H9 (cell line): ENCODE data around the gene TSPAN8. TPM values are rescaled to one million over a fixed set of nuclear protein-coding genes. Genes with fewer than 3 reads are reported as not detected.

Experiments
- DNase-seq: peaks from one replicate; pipeline ENCODE4 v3.0.0-alpha.2; 2017
- H2AFZ ChIP-seq: one replicate; pipeline ENCODE4 v1.6.1; 2013; ENCODE audit warnings: mild to moderate bottlenecking, low read length, control low read depth, moderate library complexity
- H2AK5ac ChIP-seq: 2 replicates; pipeline ENCODE4 v1.6.1; 2013; ENCODE audit warnings: low read length, control low read depth, mixed read lengths; ENCODE audit not compliant: insufficient read length
- H2BK120ac ChIP-seq: one replicate; pipeline ENCODE4 v1.6.1; 2013; ENCODE audit warnings: low read depth, mild to moderate bottlenecking, low read length, control low read depth, inconsistent platforms; ENCODE audit not compliant: poor library complexity, severe bottlenecking
- H2BK12ac ChIP-seq: 2 replicates; pipeline ENCODE4 v1.6.1; 2013; ENCODE audit warnings: low read length, control low read depth, mixed read lengths, low read depth; ENCODE audit not compliant: insufficient read length
- H2BK15ac ChIP-seq: 2 replicates; pipeline ENCODE4 v1.6.1; 2013; ENCODE audit warnings: low read depth, low read length, control low read depth
- H2BK20ac ChIP-seq: one replicate; pipeline ENCODE4 v1.6.1; 2013; ENCODE audit warnings: low read depth, mild to moderate bottlenecking, low read length, control low read depth, inconsistent platforms; ENCODE audit not compliant: poor library complexity, severe bottlenecking
- H2BK5ac ChIP-seq: 2 replicates; pipeline ENCODE4 v1.6.1; 2013; ENCODE audit warnings: low read length, control low read depth, mixed read lengths; ENCODE audit not compliant: insufficient read length
- H3K14ac ChIP-seq: 2 replicates; pipeline ENCODE4 v1.6.1; 2013; ENCODE audit warnings: low read length, control low read depth; ENCODE audit not compliant: insufficient read depth
- H3K18ac ChIP-seq: 2 replicates; pipeline ENCODE4 v1.6.1; 2013; ENCODE audit warnings: low read depth, mild to moderate bottlenecking, mixed read lengths, low read length, control low read depth; ENCODE audit not compliant: insufficient read length
- H3K23ac ChIP-seq: 2 replicates; pipeline ENCODE4 v1.6.1; 2013; ENCODE audit warnings: low read length, control low read depth, mixed read lengths, low read depth; ENCODE audit not compliant: insufficient read length
- H3K23me2 ChIP-seq: 2 replicates; pipeline ENCODE4 v1.6.1; 2013; ENCODE audit warnings: low read depth, mild to moderate bottlenecking, mixed read lengths, low read length, control low read depth; ENCODE audit not compliant: insufficient read length, poor library complexity, severe bottlenecking
- H3K27ac ChIP-seq: 2 replicates; pipeline ENCODE4 v1.5.1; 2013; ENCODE audit warnings: low read length, control low read depth, mixed read lengths, low read depth; ENCODE audit not compliant: insufficient read length
- H3K27me3 ChIP-seq: 2 replicates; pipeline ENCODE4 v1.6.1; 2013; ENCODE audit warnings: low read length, control low read depth, inconsistent platforms; ENCODE audit not compliant: insufficient read depth
- H3K4ac ChIP-seq: 2 replicates; pipeline ENCODE4 v1.6.1; 2013; ENCODE audit warnings: low read depth, mild to moderate bottlenecking, control low read depth, inconsistent platforms, low read length, moderate library complexity
- H3K4me1 ChIP-seq: 2 replicates; pipeline ENCODE4 v1.6.1; 2013; ENCODE audit warnings: low read length, control low read depth, inconsistent platforms; ENCODE audit not compliant: insufficient read depth
- H3K4me2 ChIP-seq: 2 replicates; pipeline ENCODE4 v1.6.1; 2013; ENCODE audit warnings: low read length, control low read depth, mixed read lengths; ENCODE audit not compliant: insufficient read length, insufficient read depth
- H3K56ac ChIP-seq: 2 replicates; pipeline ENCODE4 v1.6.1; 2013; ENCODE audit warnings: low read depth, mild to moderate bottlenecking, mixed read lengths, low read length, control low read depth; ENCODE audit not compliant: insufficient read length
- H3K79me1 ChIP-seq: 2 replicates; pipeline ENCODE4 v1.6.1; 2013; ENCODE audit warnings: low read depth, mild to moderate bottlenecking, moderate library complexity, low read length, control low read depth, inconsistent platforms; ENCODE audit not compliant: insufficient read depth, poor library complexity, severe bottlenecking
- H3K79me2 ChIP-seq: 2 replicates; pipeline ENCODE4 v1.6.1; 2013; ENCODE audit warnings: low read length, control low read depth, inconsistent platforms; ENCODE audit not compliant: insufficient read depth
- H3K9ac ChIP-seq: 2 replicates; pipeline ENCODE4 v1.6.1; 2013; ENCODE audit warnings: low read length, control low read depth, mixed read lengths; ENCODE audit not compliant: insufficient read length; ENCODE audit errors: extremely low read depth
- H3K9me3 ChIP-seq: one replicate; pipeline ENCODE4 v1.6.1; 2013; ENCODE audit warnings: low read depth, low read length, inconsistent platforms; ENCODE audit not compliant: control insufficient read depth
- H3T11ph ChIP-seq: one replicate; pipeline ENCODE4 v1.6.1; 2013; ENCODE audit warnings: mild to moderate bottlenecking, low read length, control low read depth, inconsistent platforms
- H4K20me1 ChIP-seq: one replicate; pipeline ENCODE4 v1.6.1; 2013; ENCODE audit not compliant: control insufficient read depth, insufficient read length, insufficient read depth
- H4K5ac ChIP-seq: 2 replicates; pipeline ENCODE4 v1.6.1; 2013; ENCODE audit warnings: low read depth, mild to moderate bottlenecking, mixed read lengths, low read length, control low read depth; ENCODE audit not compliant: insufficient read length
- H4K8ac ChIP-seq: replicated peaks from 2 replicates; pipeline ENCODE4 v1.6.1; 2013; ENCODE audit warnings: low read length, control low read depth, mixed read lengths, low read depth; ENCODE audit not compliant: insufficient read length
- H4K91ac ChIP-seq: 2 replicates; pipeline ENCODE4 v1.6.1; 2013; ENCODE audit warnings: low read depth, mild to moderate bottlenecking, moderate library complexity, mixed read lengths, low read length, control low read depth; ENCODE audit not compliant: insufficient read length
- H3K27ac Mint-ChIP-seq, 3 experiments: 2 replicates in 2 of 3; 3 replicates in 1 of 3; pipeline ENCODE4 v1.8.0; 2020 to 2021; ENCODE audit warnings: mixed read lengths in 3 of 3, mild to moderate bottlenecking in 1 of 3, moderate library complexity in 1 of 3
- H3K27me3 Mint-ChIP-seq: 2 replicates; pipeline ENCODE4 v1.8.0; 2021; ENCODE audit warnings: low read depth, mild to moderate bottlenecking, moderate library complexity, mixed read lengths
- H3K36me3 Mint-ChIP-seq, 3 experiments: 2 replicates in 2 of 3; 3 replicates in 1 of 3; pipeline ENCODE4 v1.8.0; 2020 to 2021; ENCODE audit warnings: low read depth in 3 of 3, mixed read lengths in 3 of 3; ENCODE audit not compliant: insufficient read depth in 1 of 3
- H3K4me1 Mint-ChIP-seq, 2 experiments: 2 replicates each; pipeline ENCODE4 v1.8.0; 2020; ENCODE audit warnings: mixed read lengths in 2 of 2
- H3K4me3 Mint-ChIP-seq, 2 experiments: 2 replicates in 1 of 2; 3 replicates in 1 of 2; pipeline ENCODE4 v1.8.0; 2020 to 2021; ENCODE audit warnings: mild to moderate bottlenecking in 2 of 2, mixed read lengths in 2 of 2, moderate library complexity in 1 of 2
- H3K9me3 Mint-ChIP-seq, 2 experiments: 2 replicates in 1 of 2; 3 replicates in 1 of 2; pipeline ENCODE4 v1.8.0; 2020; ENCODE audit warnings: mild to moderate bottlenecking in 2 of 2, mixed read lengths in 2 of 2, moderate library complexity in 1 of 2
- total RNA-seq: library from RNA; stranded (reverse); gene quantifications from 2 replicates; pipeline ENCODE4 v1.2.1, GENCODE V29; 2021
- TF ChIP-seq, protein P1 (sequence below): fragments of 200-600 bp; sonication (generic); conservative IDR thresholded peaks from 3 replicates; pipeline ENCODE4 v1.8.0; 2021; ENCODE audit warnings: antibody characterized with exemption, mild to moderate bottlenecking

TSPAN8 gene
- total RNA-seq, 1 experiment from 2014 or later: not detected

DNA sequence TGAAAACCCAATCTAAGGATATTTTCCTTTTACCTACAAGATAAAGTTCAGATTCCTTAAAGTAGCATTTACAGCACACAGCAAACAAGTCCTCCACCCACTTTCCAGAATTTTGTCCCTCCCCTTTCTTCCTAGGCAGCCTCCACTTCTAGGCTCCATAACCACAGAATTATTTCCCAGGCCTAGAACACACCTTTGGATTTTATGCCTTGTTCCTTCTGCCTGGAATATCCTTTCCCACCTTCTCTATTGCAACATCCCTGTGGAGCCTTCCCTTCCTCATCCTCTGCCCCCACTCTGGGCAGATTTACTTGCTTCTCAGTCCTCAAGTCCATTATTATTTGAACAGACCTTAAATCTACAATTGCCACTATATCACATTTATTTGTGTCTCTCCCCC is 2.1 kb upstream of the TSPAN8 start:
- peaks cover 3 to 9% of the 10 kb centered on the region in 2 experiments; a peak in 2 of 4 replicates for H3K4me1 Mint-ChIP-seq
- H2BK5ac ChIP-seq: no peak overlapping the region
- H2BK12ac ChIP-seq: no peak overlapping the region
- H3K79me1 ChIP-seq: no peaks in the 10 kb centered on the region
- no peak overlapping the region for H3T11ph ChIP-seq
- H3K4me2 ChIP-seq: no peak overlapping the region
- no peak overlapping the region for H3K4ac ChIP-seq
- H2BK20ac ChIP-seq: no peak overlapping the region
- H3K18ac ChIP-seq: no peak overlapping the region
- no peak overlapping the region for H2BK15ac ChIP-seq
- H3K56ac ChIP-seq: no peak overlapping the region
- no peaks in the 10 kb centered on the region for H4K20me1 ChIP-seq
- no peak overlapping the region for H2AK5ac ChIP-seq
- H3K23me2 ChIP-seq: no peaks in the 10 kb centered on the region
- no peak overlapping the region for H3K9ac ChIP-seq
- H3K4me3 Mint-ChIP-seq: no peak overlapping the region
- no peak overlapping the region for H3K27ac ChIP-seq
- no peak overlapping the region for H3K23ac ChIP-seq
- no peak overlapping the region for H2AFZ ChIP-seq
- H3K27ac Mint-ChIP-seq: no peak overlapping the region; a peak in 1 of 7 replicates
- TF ChIP-seq, protein P1, sequence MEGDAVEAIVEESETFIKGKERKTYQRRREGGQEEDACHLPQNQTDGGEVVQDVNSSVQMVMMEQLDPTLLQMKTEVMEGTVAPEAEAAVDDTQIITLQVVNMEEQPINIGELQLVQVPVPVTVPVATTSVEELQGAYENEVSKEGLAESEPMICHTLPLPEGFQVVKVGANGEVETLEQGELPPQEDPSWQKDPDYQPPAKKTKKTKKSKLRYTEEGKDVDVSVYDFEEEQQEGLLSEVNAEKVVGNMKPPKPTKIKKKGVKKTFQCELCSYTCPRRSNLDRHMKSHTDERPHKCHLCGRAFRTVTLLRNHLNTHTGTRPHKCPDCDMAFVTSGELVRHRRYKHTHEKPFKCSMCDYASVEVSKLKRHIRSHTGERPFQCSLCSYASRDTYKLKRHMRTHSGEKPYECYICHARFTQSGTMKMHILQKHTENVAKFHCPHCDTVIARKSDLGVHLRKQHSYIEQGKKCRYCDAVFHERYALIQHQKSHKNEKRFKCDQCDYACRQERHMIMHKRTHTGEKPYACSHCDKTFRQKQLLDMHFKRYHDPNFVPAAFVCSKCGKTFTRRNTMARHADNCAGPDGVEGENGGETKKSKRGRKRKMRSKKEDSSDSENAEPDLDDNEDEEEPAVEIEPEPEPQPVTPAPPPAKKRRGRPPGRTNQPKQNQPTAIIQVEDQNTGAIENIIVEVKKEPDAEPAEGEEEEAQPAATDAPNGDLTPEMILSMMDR: no peak
- no peak overlapping the region for H4K5ac ChIP-seq
- H2BK120ac ChIP-seq: no peak overlapping the region
- DNase-seq: no peak
- H3K27me3 ChIP-seq: no peaks in the 10 kb centered on the region
- H4K8ac ChIP-seq: no peak overlapping the region
- no peaks in the 10 kb centered on the region; the same call in 1 of the 2 replicates for H3K27me3 Mint-ChIP-seq
- no peaks in the 10 kb centered on the region for H3K79me2 ChIP-seq
- H3K36me3 Mint-ChIP-seq: peaks cover 0 to 1% (median 0%) of the 10 kb centered on the region in 3 experiments; a peak in 1 of 7 replicates
- no peaks in the 10 kb centered on the region for H3K9me3 Mint-ChIP-seq
- H4K91ac ChIP-seq: no peak overlapping the region
- no peaks in the 10 kb centered on the region for H3K4me1 ChIP-seq
- no peaks in the 10 kb centered on the region for H3K9me3 ChIP-seq
- no peak overlapping the region for H3K14ac ChIP-seq
